GM23338 (cell line): ENCODE data around the gene ZPLD1. TPM values are rescaled to one million over a fixed set of nuclear protein-coding genes. Genes with fewer than 3 reads are reported as not detected.

ENCODE experiments used
- ATAC-seq: fragments of 200-7000 bp; cut with Tn5 transposase; 3 replicates; pipeline ENCODE4 v1.9.1; 2020
- DNase-seq: peaks from one replicate; pipeline ENCODE4 v3.0.0-alpha.2; 2015; ENCODE audit warnings: low spot score
- H2AFZ ChIP-seq: fragments of 200-600 bp; sonication (generic); 2 replicates; pipeline ENCODE4 v1.8.0; 2016; ENCODE audit warnings: antibody characterized with exemption, mild to moderate bottlenecking, moderate library complexity
- H3F3A ChIP-seq: fragments of 200-600 bp; sonication (generic); replicated peaks from 2 replicates; pipeline ENCODE4 v1.8.0; 2017; ENCODE audit warnings: antibody characterized with exemption, mixed run types, low read depth
- H3K27ac ChIP-seq: fragments of 200-600 bp; sonication (generic); 2 replicates; pipeline ENCODE4 v1.6.1; 2016; ENCODE audit warnings: low read depth
- H3K27me3 ChIP-seq: fragments of 200-600 bp; sonication (generic); 2 replicates; pipeline ENCODE4 v1.8.0; 2016; ENCODE audit warnings: mild to moderate bottlenecking, mixed run types, moderate library complexity; ENCODE audit not compliant: insufficient read depth
- H3K36me3 ChIP-seq: fragments of 200-600 bp; sonication (generic); 2 replicates; pipeline ENCODE4 v1.8.0; 2016; ENCODE audit warnings: mild to moderate bottlenecking; ENCODE audit not compliant: insufficient read depth
- H3K4me1 ChIP-seq: fragments of 200-600 bp; sonication (generic); 2 replicates; pipeline ENCODE4 v1.8.0; 2016; ENCODE audit warnings: mild to moderate bottlenecking, moderate library complexity; ENCODE audit not compliant: insufficient read depth
- H3K4me2 ChIP-seq: fragments of 200-600 bp; sonication (generic); 2 replicates; pipeline ENCODE4 v1.7.1; 2017; ENCODE audit warnings: mixed run types
- H3K4me3 ChIP-seq: fragments of 200-600 bp; sonication (generic); 2 replicates; pipeline ENCODE4 v1.6.1; 2016; ENCODE audit warnings: mixed run types
- H3K79me2 ChIP-seq: fragments of 200-600 bp; sonication (generic); replicated peaks from 2 replicates; pipeline ENCODE4 v1.8.0; 2017; ENCODE audit warnings: mild to moderate bottlenecking; ENCODE audit not compliant: insufficient read depth
- H3K9me2 ChIP-seq: fragments of 200-600 bp; sonication (generic); 2 replicates; pipeline ENCODE4 v1.8.0; 2017; ENCODE audit not compliant: insufficient read depth
- H4K20me1 ChIP-seq: fragments of 200-600 bp; sonication (generic); replicated peaks from 2 replicates; pipeline ENCODE4 v1.8.0; 2017; ENCODE audit warnings: mild to moderate bottlenecking; ENCODE audit not compliant: insufficient read depth
- H3K27ac Mint-ChIP-seq: 2 replicates; pipeline ENCODE4 v1.8.0; 2020; ENCODE audit warnings: inconsistent platforms, mild to moderate bottlenecking, moderate library complexity, mixed read lengths
- H3K27me3 Mint-ChIP-seq: 3 replicates; pipeline ENCODE4 v1.8.0; 2022; ENCODE audit warnings: low read depth, mild to moderate bottlenecking, moderate library complexity, mixed read lengths, inconsistent platforms; ENCODE audit not compliant: insufficient read depth, poor library complexity
- H3K36me3 Mint-ChIP-seq: 3 replicates; pipeline ENCODE4 v1.8.0; 2021; ENCODE audit warnings: low read depth, mild to moderate bottlenecking, inconsistent platforms, moderate library complexity, mixed read lengths
- H3K4me1 Mint-ChIP-seq: 3 replicates; pipeline ENCODE4 v1.8.0; 2020; ENCODE audit warnings: mild to moderate bottlenecking, inconsistent platforms, mixed read lengths
- H3K4me3 Mint-ChIP-seq: 3 replicates; pipeline ENCODE4 v1.8.0; 2021; ENCODE audit warnings: moderate library complexity, mild to moderate bottlenecking, inconsistent platforms, mixed read lengths
- H3K9me3 Mint-ChIP-seq: 3 replicates; pipeline ENCODE4 v1.8.0; 2020; ENCODE audit warnings: moderate library complexity, mild to moderate bottlenecking, inconsistent platforms, mixed read lengths
- CREB1 ChIP-seq: fragments of 250-450 bp; sonication (Bioruptor Pico); IDR thresholded peaks from 2 replicates; pipeline ENCODE4 v1.5.0; 2020; ENCODE audit warnings: low read depth, mild to moderate bottlenecking, moderate library complexity
- EZH2 ChIP-seq: fragments of 200-600 bp; sonication (generic); IDR thresholded peaks from one replicate; pipeline ENCODE4 v1.8.0; 2017; ENCODE audit warnings: antibody characterized with exemption, mild to moderate bottlenecking, low read depth; ENCODE audit not compliant: unreplicated experiment
- EZH2phosphoT487 ChIP-seq: fragments of 200-600 bp; sonication (generic); IDR thresholded peaks from one replicate; pipeline ENCODE4 v1.8.1; 2018; ENCODE audit warnings: antibody characterized with exemption; ENCODE audit not compliant: unreplicated experiment
- JUNB ChIP-seq: IDR thresholded peaks from one replicate; pipeline ENCODE4 v1.6.1; 2016; ENCODE audit warnings: antibody characterized with exemption; ENCODE audit not compliant: unreplicated experiment
- NANOG ChIP-seq: IDR thresholded peaks from 2 replicates; pipeline ENCODE4 v1.6.1; 2016; ENCODE audit warnings: antibody characterized with exemption, borderline replicate concordance
- POLR2AphosphoS5 ChIP-seq: IDR thresholded peaks from 2 replicates; pipeline ENCODE4 v1.6.1; 2016; ENCODE audit warnings: antibody characterized with exemption, low read depth
- STAT1 ChIP-seq: IDR thresholded peaks from one replicate; pipeline ENCODE4 v1.6.1; 2016; ENCODE audit warnings: antibody characterized with exemption; ENCODE audit not compliant: unreplicated experiment
- ZNF114 ChIP-seq: fragments of 250-450 bp; sonication (Bioruptor Pico); IDR thresholded peaks from 2 replicates; pipeline ENCODE4 v1.5.0; 2020; ENCODE audit warnings: mild to moderate bottlenecking, moderate library complexity
- ZNF331 ChIP-seq: fragments of 250-450 bp; sonication (Bioruptor Pico); IDR thresholded peaks from 2 replicates; pipeline ENCODE4 v1.5.0; 2020; ENCODE audit warnings: low read depth, mild to moderate bottlenecking, moderate library complexity
- polyA plus RNA-seq: library from polyadenylated mRNA; unstranded; fragments of >200 nt; fragmentation: Nextera tagmentation; extraction: Ambion mirVana; gene quantifications from 2 replicates; pipeline ENCODE4 v1.2.1, GENCODE V29; 2016
- total RNA-seq: library from RNA; depleted of rRNA; stranded (reverse); fragments of >200 nt; shearing (Covaris generic); gene quantifications from 2 replicates; pipeline ENCODE4 v1.2.3, GENCODE V29; 2014
- TF ChIP-seq, protein P1 (sequence below): IDR thresholded peaks from one replicate; pipeline ENCODE4 v1.6.1; 2018; ENCODE audit warnings: antibody characterized with exemption; ENCODE audit not compliant: unreplicated experiment
- TF ChIP-seq, protein P2 (sequence below): fragments of 250-450 bp; sonication (Bioruptor Pico); IDR thresholded peaks from 2 replicates; pipeline ENCODE4 v1.5.0; 2020; ENCODE audit warnings: mild to moderate bottlenecking, moderate library complexity
- TF ChIP-seq, protein P3 (sequence below): IDR thresholded peaks from 2 replicates; pipeline ENCODE4 v1.6.1; 2016; ENCODE audit warnings: antibody characterized with exemption
- TF ChIP-seq, protein P4 (sequence below), 2 experiments: fragments of 200-600 bp in 1 of 2; sonication (generic) in 1 of 2; conservative IDR thresholded peaks; 2 replicates each; pipeline versions ENCODE4 v1.5.1 to v1.6.1; 2016 to 2017; ENCODE audit warnings: antibody characterized with exemption in 2 of 2, low read depth in 2 of 2, mild to moderate bottlenecking in 2 of 2, moderate library complexity in 1 of 2

ZPLD1 gene
- total and polyA plus RNA-seq, 2 experiments from 2014 or later: not detected

DNA sequence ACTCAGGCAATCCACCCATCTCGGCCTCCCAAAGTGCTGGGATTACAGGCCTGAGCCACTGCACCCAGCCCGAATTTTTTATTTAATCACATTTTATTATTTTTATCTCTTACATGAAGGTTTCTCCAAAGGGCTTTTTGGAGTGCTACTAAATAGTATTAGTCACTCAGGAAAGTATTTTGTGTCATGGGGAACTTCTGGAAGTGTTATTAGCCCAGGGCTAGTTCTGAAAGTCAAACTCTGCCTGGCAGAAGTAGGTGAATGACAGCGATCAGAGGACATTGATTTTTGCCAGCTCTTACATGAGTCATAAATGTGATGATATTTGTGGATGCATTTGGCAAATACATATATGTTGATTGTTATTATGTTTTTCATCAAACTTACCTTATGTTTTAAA, 48.7 kb downstream of the ZPLD1 start:
- H3K36me3 ChIP-seq: no peaks in the 10 kb centered on the region
- DNase-seq: no peak
- no peaks in the 10 kb centered on the region for H3K79me2 ChIP-seq
- H4K20me1 ChIP-seq: no peaks in the 10 kb centered on the region
- no peaks in the 10 kb centered on the region for H3K27me3 Mint-ChIP-seq
- H3K9me3 Mint-ChIP-seq: peaks cover 17% of the 10 kb centered on the region
- H3K27ac ChIP-seq: no peak overlapping the region
- H3K4me3 Mint-ChIP-seq: no peak overlapping the region
- ATAC-seq: no peak
- H3K27me3 ChIP-seq: no peaks in the 10 kb centered on the region
- no peak overlapping the region for H2AFZ ChIP-seq
- no peak overlapping the region for H3K4me2 ChIP-seq
- no peak for TF ChIP-seq CREB1
- TF ChIP-seq, protein P1, sequence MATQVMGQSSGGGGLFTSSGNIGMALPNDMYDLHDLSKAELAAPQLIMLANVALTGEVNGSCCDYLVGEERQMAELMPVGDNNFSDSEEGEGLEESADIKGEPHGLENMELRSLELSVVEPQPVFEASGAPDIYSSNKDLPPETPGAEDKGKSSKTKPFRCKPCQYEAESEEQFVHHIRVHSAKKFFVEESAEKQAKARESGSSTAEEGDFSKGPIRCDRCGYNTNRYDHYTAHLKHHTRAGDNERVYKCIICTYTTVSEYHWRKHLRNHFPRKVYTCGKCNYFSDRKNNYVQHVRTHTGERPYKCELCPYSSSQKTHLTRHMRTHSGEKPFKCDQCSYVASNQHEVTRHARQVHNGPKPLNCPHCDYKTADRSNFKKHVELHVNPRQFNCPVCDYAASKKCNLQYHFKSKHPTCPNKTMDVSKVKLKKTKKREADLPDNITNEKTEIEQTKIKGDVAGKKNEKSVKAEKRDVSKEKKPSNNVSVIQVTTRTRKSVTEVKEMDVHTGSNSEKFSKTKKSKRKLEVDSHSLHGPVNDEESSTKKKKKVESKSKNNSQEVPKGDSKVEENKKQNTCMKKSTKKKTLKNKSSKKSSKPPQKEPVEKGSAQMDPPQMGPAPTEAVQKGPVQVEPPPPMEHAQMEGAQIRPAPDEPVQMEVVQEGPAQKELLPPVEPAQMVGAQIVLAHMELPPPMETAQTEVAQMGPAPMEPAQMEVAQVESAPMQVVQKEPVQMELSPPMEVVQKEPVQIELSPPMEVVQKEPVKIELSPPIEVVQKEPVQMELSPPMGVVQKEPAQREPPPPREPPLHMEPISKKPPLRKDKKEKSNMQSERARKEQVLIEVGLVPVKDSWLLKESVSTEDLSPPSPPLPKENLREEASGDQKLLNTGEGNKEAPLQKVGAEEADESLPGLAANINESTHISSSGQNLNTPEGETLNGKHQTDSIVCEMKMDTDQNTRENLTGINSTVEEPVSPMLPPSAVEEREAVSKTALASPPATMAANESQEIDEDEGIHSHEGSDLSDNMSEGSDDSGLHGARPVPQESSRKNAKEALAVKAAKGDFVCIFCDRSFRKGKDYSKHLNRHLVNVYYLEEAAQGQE: no peak
- TF ChIP-seq, protein P2, sequence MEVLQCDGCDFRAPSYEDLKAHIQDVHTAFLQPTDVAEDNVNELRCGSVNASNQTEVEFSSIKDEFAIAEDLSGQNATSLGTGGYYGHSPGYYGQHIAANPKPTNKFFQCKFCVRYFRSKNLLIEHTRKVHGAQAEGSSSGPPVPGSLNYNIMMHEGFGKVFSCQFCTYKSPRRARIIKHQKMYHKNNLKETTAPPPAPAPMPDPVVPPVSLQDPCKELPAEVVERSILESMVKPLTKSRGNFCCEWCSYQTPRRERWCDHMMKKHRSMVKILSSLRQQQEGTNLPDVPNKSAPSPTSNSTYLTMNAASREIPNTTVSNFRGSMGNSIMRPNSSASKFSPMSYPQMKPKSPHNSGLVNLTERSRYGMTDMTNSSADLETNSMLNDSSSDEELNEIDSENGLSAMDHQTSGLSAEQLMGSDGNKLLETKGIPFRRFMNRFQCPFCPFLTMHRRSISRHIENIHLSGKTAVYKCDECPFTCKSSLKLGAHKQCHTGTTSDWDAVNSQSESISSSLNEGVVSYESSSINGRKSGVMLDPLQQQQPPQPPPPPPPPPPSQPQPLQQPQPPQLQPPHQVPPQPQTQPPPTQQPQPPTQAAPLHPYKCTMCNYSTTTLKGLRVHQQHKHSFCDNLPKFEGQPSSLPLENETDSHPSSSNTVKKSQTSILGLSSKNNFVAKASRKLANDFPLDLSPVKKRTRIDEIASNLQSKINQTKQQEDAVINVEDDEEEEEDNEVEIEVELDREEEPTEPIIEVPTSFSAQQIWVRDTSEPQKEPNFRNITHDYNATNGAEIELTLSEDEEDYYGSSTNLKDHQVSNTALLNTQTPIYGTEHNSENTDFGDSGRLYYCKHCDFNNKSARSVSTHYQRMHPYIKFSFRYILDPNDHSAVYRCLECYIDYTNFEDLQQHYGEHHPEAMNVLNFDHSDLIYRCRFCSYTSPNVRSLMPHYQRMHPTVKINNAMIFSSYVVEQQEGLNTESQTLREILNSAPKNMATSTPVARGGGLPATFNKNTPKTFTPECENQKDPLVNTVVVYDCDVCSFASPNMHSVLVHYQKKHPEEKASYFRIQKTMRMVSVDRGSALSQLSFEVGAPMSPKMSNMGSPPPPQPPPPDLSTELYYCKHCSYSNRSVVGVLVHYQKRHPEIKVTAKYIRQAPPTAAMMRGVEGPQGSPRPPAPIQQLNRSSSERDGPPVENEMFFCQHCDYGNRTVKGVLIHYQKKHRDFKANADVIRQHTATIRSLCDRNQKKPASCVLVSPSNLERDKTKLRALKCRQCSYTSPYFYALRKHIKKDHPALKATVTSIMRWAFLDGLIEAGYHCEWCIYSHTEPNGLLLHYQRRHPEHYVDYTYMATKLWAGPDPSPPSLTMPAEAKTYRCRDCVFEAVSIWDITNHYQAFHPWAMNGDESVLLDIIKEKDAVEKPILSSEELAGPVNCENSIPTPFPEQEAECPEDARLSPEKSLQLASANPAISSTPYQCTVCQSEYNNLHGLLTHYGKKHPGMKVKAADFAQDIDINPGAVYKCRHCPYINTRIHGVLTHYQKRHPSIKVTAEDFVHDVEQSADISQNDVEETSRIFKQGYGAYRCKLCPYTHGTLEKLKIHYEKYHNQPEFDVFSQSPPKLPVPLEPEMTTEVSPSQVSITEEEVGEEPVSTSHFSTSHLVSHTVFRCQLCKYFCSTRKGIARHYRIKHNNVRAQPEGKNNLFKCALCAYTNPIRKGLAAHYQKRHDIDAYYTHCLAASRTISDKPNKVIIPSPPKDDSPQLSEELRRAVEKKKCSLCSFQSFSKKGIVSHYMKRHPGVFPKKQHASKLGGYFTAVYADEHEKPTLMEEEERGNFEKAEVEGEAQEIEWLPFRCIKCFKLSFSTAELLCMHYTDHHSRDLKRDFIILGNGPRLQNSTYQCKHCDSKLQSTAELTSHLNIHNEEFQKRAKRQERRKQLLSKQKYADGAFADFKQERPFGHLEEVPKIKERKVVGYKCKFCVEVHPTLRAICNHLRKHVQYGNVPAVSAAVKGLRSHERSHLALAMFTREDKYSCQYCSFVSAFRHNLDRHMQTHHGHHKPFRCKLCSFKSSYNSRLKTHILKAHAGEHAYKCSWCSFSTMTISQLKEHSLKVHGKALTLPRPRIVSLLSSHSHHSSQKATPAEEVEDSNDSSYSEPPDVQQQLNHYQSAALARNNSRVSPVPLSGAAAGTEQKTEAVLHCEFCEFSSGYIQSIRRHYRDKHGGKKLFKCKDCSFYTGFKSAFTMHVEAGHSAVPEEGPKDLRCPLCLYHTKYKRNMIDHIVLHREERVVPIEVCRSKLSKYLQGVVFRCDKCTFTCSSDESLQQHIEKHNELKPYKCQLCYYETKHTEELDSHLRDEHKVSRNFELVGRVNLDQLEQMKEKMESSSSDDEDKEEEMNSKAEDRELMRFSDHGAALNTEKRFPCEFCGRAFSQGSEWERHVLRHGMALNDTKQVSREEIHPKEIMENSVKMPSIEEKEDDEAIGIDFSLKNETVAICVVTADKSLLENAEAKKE (CRISPR knock-in tag): no peak
- TF ChIP-seq, protein P3, sequence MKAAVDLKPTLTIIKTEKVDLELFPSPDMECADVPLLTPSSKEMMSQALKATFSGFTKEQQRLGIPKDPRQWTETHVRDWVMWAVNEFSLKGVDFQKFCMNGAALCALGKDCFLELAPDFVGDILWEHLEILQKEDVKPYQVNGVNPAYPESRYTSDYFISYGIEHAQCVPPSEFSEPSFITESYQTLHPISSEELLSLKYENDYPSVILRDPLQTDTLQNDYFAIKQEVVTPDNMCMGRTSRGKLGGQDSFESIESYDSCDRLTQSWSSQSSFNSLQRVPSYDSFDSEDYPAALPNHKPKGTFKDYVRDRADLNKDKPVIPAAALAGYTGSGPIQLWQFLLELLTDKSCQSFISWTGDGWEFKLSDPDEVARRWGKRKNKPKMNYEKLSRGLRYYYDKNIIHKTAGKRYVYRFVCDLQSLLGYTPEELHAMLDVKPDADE: no peak
- no peak for TF ChIP-seq EZH2
- no peak for TF ChIP-seq JUNB
- TF ChIP-seq ZNF114 (CRISPR knock-in tag): no peak
- no peak for TF ChIP-seq ZNF331 (CRISPR knock-in tag)
- TF ChIP-seq, protein P4, sequence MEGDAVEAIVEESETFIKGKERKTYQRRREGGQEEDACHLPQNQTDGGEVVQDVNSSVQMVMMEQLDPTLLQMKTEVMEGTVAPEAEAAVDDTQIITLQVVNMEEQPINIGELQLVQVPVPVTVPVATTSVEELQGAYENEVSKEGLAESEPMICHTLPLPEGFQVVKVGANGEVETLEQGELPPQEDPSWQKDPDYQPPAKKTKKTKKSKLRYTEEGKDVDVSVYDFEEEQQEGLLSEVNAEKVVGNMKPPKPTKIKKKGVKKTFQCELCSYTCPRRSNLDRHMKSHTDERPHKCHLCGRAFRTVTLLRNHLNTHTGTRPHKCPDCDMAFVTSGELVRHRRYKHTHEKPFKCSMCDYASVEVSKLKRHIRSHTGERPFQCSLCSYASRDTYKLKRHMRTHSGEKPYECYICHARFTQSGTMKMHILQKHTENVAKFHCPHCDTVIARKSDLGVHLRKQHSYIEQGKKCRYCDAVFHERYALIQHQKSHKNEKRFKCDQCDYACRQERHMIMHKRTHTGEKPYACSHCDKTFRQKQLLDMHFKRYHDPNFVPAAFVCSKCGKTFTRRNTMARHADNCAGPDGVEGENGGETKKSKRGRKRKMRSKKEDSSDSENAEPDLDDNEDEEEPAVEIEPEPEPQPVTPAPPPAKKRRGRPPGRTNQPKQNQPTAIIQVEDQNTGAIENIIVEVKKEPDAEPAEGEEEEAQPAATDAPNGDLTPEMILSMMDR (conservative IDR thresholded peaks at IDR 0.05; ENCODE audit: low read depth in 2 of 2): no peak
- no peak for TF ChIP-seq POLR2AphosphoS5
- no peak for TF ChIP-seq STAT1
- no peak for TF ChIP-seq NANOG
- no peak for TF ChIP-seq EZH2phosphoT487
- H3K9me2 ChIP-seq: no peaks in the 10 kb centered on the region
- no peak overlapping the region for H3K4me3 ChIP-seq
- H3K27ac Mint-ChIP-seq: no peak overlapping the region
- 0 out of 3 replicates have a peak, but pooled peaks cover 7% of the 10 kb centered on the region for H3K36me3 Mint-ChIP-seq
- no peaks in the 10 kb centered on the region for H3K4me1 ChIP-seq
- H3K4me1 Mint-ChIP-seq: peaks cover 6% of the 10 kb centered on the region; the same call in 1 of the 3 replicates
- H3F3A ChIP-seq: no peaks in the 10 kb centered on the region
